HepG2 (cell line): ENCODE data around the gene CA9. TPM values are rescaled to one million over a fixed set of nuclear protein-coding genes. Genes with fewer than 3 reads are reported as not detected.

ENCODE experiments used
- HIVEP1 ChIP-seq: sonication (generic); formaldehyde crosslinking; IDR thresholded peaks from 2 replicates; pipeline ENCODE4 v1.4.0; 2020; ENCODE audit warnings: mild to moderate bottlenecking, missing genetic modification reagents
- NFAT5 ChIP-seq: sonication (generic); formaldehyde crosslinking; IDR thresholded peaks from 2 replicates; pipeline ENCODE4 v1.4.0; 2020; ENCODE audit warnings: missing genetic modification reagents
- RELA ChIP-seq: sonication (generic); formaldehyde crosslinking; IDR thresholded peaks from 2 replicates; pipeline ENCODE4 v1.4.0; 2020; ENCODE audit warnings: missing genetic modification reagents
- SATB2 ChIP-seq: sonication (generic); formaldehyde crosslinking; IDR thresholded peaks from 2 replicates; pipeline ENCODE4 v1.5.0; 2020; ENCODE audit warnings: missing genetic modification reagents
- SETDB1 ChIP-seq: sonication (generic); formaldehyde crosslinking; IDR thresholded peaks from 2 replicates; pipeline ENCODE4 v1.5.1; 2020; ENCODE audit warnings: missing genetic modification reagents, mild to moderate bottlenecking, borderline replicate concordance
- ZNF367 ChIP-seq: sonication (generic); formaldehyde crosslinking; IDR thresholded peaks from 2 replicates; pipeline ENCODE4 v1.4.0; 2020; ENCODE audit warnings: missing genetic modification reagents, borderline replicate concordance
- ZNF589 ChIP-seq: sonication (generic); formaldehyde crosslinking; conservative IDR thresholded peaks from 2 replicates; pipeline ENCODE4 v1.8.0; 2022; ENCODE audit warnings: mild to moderate bottlenecking, moderate library complexity, missing genetic modification reagents
- polyA plus RNA-seq, 8 experiments: library from polyadenylated mRNA; depleted of rRNA in 3 of 8; stranded (reverse) in 7 of 8; unstranded in 1 of 8; fragments of >200 nt; fragmentation: Illumina TruSeq in 4 of 8; extraction: Trizol in 4 of 8; gene quantifications; 2 replicates each; pipeline versions ENCODE4 v1.2.1 to v1.2.3, GENCODE V29; 2011 to 2016; ENCODE audit warnings: low read depth in 4 of 8, missing spikeins in 1 of 8, mixed read lengths in 1 of 8; ENCODE audit not compliant: insufficient read depth in 1 of 8
- total RNA-seq, 5 experiments: library from RNA; depleted of rRNA; stranded (reverse); fragments of >200 nt; fragmentation: Illumina TruSeq; extraction: Trizol; gene quantifications; 2 replicates each; pipeline ENCODE4 v1.2.3, GENCODE V29; 2016; ENCODE audit warnings: low read depth in 1 of 5

Gene CA9
- total and polyA plus RNA-seq, 2 of the 13 experiments (the other 11 are each of a cell fraction or from before 2014, with no cell fraction given) = 0.13 to 152 TPM

- TF ChIP-seq SATB2 = no peak
- TF ChIP-seq ZNF367 (CRISPR knock-in tag) = no peak
- no peak for TF ChIP-seq ZNF589 (CRISPR knock-in tag)
- no peak for TF ChIP-seq HIVEP1 (CRISPR knock-in tag)
- TF ChIP-seq NFAT5 (CRISPR knock-in tag) = no peak
- TF ChIP-seq RELA (CRISPR knock-in tag) = no peak
- no peak for TF ChIP-seq SETDB1 (CRISPR knock-in tag)
- TF ChIP-seq, all 625 proteins: peak for 9
These were observed 56.2 kb downstream of the CA9 start (continued) for GRCh38 chr9:35729700-35730485.
